Measurements from ENCODE around the gene PHOSPHO2. TPM values are rescaled to one million over a fixed set of nuclear protein-coding genes. Genes with fewer than 3 reads are reported as not detected.

PHOSPHO2 gene
- total and polyA plus RNA-seq, 5 donors from 2014 or later, result 2.2 to 5.5 (median 4.4) TPM

DNA sequence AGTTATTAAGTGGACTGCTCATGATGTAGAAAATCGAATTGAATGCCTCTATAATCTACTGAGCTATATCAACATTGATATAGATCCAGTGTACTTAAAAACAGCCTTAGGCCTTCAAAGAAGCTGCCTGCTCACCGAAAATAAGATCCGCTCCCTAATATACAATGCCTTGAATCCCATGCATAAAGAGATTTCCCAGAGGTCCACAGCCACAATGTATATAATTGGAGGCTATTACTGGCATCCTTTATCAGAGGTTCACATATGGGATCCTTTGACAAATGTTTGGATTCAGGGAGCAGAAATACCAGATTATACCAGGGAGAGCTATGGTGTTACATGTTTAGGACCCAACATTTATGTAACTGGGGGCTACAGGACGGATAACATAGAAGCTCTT lies 41.4 kb downstream of the PHOSPHO2 start:
- H3K4me3 Mint-ChIP-seq, result peak overlapping the region; percentile 23 to 87 (median 44)

DNA sequence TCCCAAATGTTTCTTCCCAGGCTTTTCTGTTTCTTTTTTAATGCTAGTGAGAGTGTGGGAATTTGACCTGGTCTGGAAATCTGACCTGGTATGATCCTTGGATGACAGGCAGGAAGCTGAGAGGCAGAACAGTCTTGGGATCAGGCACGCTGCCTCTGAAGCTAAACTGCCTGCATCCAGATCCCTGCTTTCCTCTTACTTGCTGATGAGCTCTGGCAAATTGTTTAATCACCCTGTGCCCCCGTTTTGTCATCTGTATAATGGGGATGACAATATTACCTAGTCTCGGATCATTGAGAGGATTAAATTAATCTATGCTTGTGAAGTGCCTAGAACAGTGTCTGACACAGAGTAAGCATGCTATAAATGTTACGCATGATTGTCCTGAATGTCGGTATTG lies 42.6 kb downstream of the PHOSPHO2 start:
- Histone ChIP-seq H3K36me3 (ENCODE audit: control insufficient read depth, insufficient read depth, low read length) (no peaks in the 10 kb centered on the region), H3K4me1 (ENCODE audit: control insufficient read depth, insufficient read depth, low read length, poor library complexity, severe bottlenecking) (peaks cover 13% of the 10 kb centered on the region), H3K4me3 (ENCODE audit: low read depth, low read length) (no peak overlapping the region), H3K27me3 (ENCODE audit: control insufficient read depth, insufficient read depth, low read length) (peaks cover 29% of the 10 kb centered on the region), H3K9me3 (ENCODE audit: control insufficient read depth in 2 of 2, low read length in 2 of 2) (no peaks in the 10 kb centered on the region), H3K27ac (ENCODE audit: insufficient read depth, low read length, poor library complexity, severe bottlenecking) (no peak overlapping the region)
- DNase-seq (no peak), ATAC-seq (ENCODE audit: low read depth in 2 of 2) (no peak)
- Mint-ChIP-seq H3K9me3 (no peaks in the 10 kb centered on the region), H3K27me3 (peaks cover 57% of the 10 kb centered on the region), H3K4me1 (peaks cover 0 to 13% (median 9%) of the 10 kb centered on the region in 4 donors), H3K27ac (no peak overlapping the region), H3K4me3 (peak overlapping the region in 2 of 4 donors; percentile 13 to 27), H3K36me3 (no peaks in the 10 kb centered on the region)

More for the DNA sequence above, 41.4 kb downstream of the PHOSPHO2 start:
- no peak overlapping the region for H3K27ac Mint-ChIP-seq
- Histone ChIP-seq H3K9me3 (ENCODE audit: control insufficient read depth in 2 of 2, low read length in 2 of 2) (no peaks in the 10 kb centered on the region), H3K27me3 (ENCODE audit: control insufficient read depth, insufficient read depth, low read length) (peaks cover 34% of the 10 kb centered on the region), H3K27ac (ENCODE audit: insufficient read depth, low read length, poor library complexity, severe bottlenecking) (no peak overlapping the region), H3K36me3 (ENCODE audit: control insufficient read depth, insufficient read depth, low read length) (no peaks in the 10 kb centered on the region), H3K4me1 (ENCODE audit: control insufficient read depth, insufficient read depth, low read length, poor library complexity, severe bottlenecking) (peaks cover 13% of the 10 kb centered on the region), H3K4me3 (ENCODE audit: low read depth, low read length) (no peak overlapping the region)
- peaks cover 0 to 13% (median 8%) of the 10 kb centered on the region in 4 donors for H3K4me1 Mint-ChIP-seq
- DNase-seq (no peak), ATAC-seq (ENCODE audit: low read depth in 2 of 2) (no peak)
- H3K9me3 Mint-ChIP-seq, result no peaks in the 10 kb centered on the region
- H3K36me3 Mint-ChIP-seq, result no peaks in the 10 kb centered on the region
- H3K27me3 Mint-ChIP-seq, result peaks cover 55% of the 10 kb centered on the region

DNA sequence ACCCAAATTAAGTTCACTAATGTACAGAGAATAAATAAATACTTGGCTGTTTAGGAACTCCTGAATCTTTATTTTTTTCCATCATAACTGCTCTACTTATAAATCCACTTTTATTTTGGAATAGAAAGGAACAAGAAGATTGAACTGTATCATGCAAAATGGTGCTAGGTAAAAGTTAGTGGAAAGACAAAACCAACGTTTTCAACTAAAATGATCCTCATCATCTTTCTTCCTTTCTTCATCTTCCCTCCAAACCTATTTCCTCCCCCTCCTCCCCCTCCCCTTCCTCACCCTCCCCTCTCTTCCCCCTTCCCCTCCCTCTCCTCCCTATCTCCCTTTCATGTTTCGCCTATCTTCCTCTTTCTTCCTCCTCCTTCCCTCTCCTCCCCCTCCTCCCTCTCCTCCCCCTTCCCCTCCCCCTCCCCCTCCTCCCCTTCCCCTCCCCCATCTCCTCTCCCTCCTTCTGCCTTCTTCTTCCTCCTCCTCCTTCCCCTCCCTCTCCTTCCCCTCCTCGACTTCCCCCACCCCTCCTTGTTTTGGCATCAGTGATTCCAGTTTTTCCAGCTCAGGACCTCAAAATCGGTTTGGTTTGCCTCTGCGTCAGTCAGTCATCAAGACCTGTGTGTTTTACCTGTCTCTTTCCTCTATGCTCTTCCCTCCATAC lies 44.4 kb downstream of the PHOSPHO2 start:
- no peaks in the 10 kb centered on the region for H3K36me3 ChIP-seq (ENCODE audit: control insufficient read depth, insufficient read depth, low read length)
- H3K4me3 ChIP-seq (ENCODE audit: low read depth, low read length), result no peak overlapping the region
- Mint-ChIP-seq H3K36me3 (no peaks in the 10 kb centered on the region), H3K4me1 (peaks cover 0 to 4% (median 2%) of the 10 kb centered on the region in 4 donors), H3K27me3 (peaks cover 42% of the 10 kb centered on the region), H3K9me3 (no peaks in the 10 kb centered on the region), H3K27ac (no peak overlapping the region), H3K4me3 (no peak overlapping the region)
- H3K27ac ChIP-seq (ENCODE audit: insufficient read depth, low read length, poor library complexity, severe bottlenecking), result no peak overlapping the region
- no peaks in the 10 kb centered on the region for H3K9me3 ChIP-seq (ENCODE audit: control insufficient read depth in 2 of 2, low read length in 2 of 2)
- ATAC-seq (ENCODE audit: low read depth in 2 of 2) (no peak), DNase-seq (no peak)
- H3K4me1 ChIP-seq (ENCODE audit: control insufficient read depth, insufficient read depth, low read length, poor library complexity, severe bottlenecking), result peaks cover 5% of the 10 kb centered on the region
- peaks cover 19% of the 10 kb centered on the region for H3K27me3 ChIP-seq (ENCODE audit: control insufficient read depth, insufficient read depth, low read length)

DNA sequence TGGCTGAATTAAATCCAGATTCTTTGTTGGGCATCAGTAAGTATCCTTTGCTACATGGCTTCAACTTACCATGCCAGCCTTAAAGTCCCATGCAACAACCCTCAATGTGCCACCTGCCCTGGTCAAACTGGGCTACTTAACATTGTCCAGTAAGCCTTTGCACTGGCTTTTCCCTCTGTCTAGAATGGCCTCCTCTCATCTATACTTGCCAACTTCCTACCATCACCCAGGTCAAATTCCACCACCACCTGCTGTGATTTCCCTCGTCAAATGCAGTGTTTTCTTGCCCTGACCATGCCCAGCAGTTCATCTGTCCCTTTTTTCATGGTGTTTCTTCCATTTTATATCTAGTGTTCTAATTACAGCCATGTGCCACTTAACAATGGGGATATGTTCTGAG lies 45.1 kb downstream of the PHOSPHO2 start:
- no peaks in the 10 kb centered on the region for H3K9me3 ChIP-seq (ENCODE audit: control insufficient read depth in 2 of 2, low read length in 2 of 2)
- DNase-seq, result no peak
- H3K27ac ChIP-seq (ENCODE audit: insufficient read depth, low read length, poor library complexity, severe bottlenecking), result no peak overlapping the region
- H3K4me3 ChIP-seq (ENCODE audit: low read depth, low read length), result no peak overlapping the region
- H3K27me3 ChIP-seq (ENCODE audit: control insufficient read depth, insufficient read depth, low read length), result peaks cover 19% of the 10 kb centered on the region
- peaks cover 0 to 4% (median 4%) of the 10 kb centered on the region in 4 donors for H3K4me1 Mint-ChIP-seq
- peaks cover 5% of the 10 kb centered on the region for H3K36me3 Mint-ChIP-seq
- no peak overlapping the region for H3K27ac Mint-ChIP-seq
- H3K4me1 ChIP-seq (ENCODE audit: control insufficient read depth, insufficient read depth, low read length, poor library complexity, severe bottlenecking), result peaks cover 3% of the 10 kb centered on the region
- ATAC-seq (ENCODE audit: low read depth in 2 of 2), result no peak
- H3K36me3 ChIP-seq (ENCODE audit: control insufficient read depth, insufficient read depth, low read length), result no peaks in the 10 kb centered on the region
- H3K4me3 Mint-ChIP-seq, result no peak overlapping the region
- peaks cover 45% of the 10 kb centered on the region for H3K27me3 Mint-ChIP-seq
- H3K9me3 Mint-ChIP-seq, result no peaks in the 10 kb centered on the region

DNA sequence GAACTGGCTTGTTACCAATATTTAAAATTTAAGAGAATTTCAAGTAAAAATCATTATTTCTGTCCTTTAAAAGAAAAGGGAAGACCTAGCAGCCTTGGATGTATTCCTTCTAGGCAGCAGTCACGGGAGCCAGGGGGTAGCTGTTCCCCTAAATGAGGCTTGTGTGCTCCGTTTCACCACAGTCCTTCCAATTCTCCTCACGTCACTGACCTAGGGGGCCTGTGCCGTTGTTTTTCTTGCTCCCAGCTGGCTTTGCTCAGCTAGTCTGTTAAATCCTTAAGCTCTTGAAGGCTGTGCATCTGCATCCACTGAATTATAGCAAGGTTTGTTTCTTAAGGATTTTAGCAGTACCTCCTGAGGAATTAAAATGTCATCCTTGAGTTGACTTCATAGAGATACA lies 49.3 kb downstream of the PHOSPHO2 start:
- Mint-ChIP-seq H3K27me3 (peaks cover 20% of the 10 kb centered on the region), H3K4me3 (no peak overlapping the region), H3K9me3 (no peaks in the 10 kb centered on the region), H3K4me1 (peaks cover 0 to 4% (median under 1%) of the 10 kb centered on the region in 4 donors), H3K27ac (no peak overlapping the region), H3K36me3 (peaks cover 10% of the 10 kb centered on the region)
- no peaks in the 10 kb centered on the region for H3K4me1 ChIP-seq (ENCODE audit: control insufficient read depth, insufficient read depth, low read length, poor library complexity, severe bottlenecking)
- DNase-seq (no peak), ATAC-seq (ENCODE audit: low read depth in 2 of 2) (no peak)
- H3K4me3 ChIP-seq (ENCODE audit: low read depth, low read length), result no peak overlapping the region
- H3K9me3 ChIP-seq (ENCODE audit: control insufficient read depth in 2 of 2, low read length in 2 of 2), result no peaks in the 10 kb centered on the region
- no peaks in the 10 kb centered on the region for H3K36me3 ChIP-seq (ENCODE audit: control insufficient read depth, insufficient read depth, low read length)
- no peaks in the 10 kb centered on the region for H3K27me3 ChIP-seq (ENCODE audit: control insufficient read depth, insufficient read depth, low read length)
- H3K27ac ChIP-seq (ENCODE audit: insufficient read depth, low read length, poor library complexity, severe bottlenecking), result no peak overlapping the region

DNA sequence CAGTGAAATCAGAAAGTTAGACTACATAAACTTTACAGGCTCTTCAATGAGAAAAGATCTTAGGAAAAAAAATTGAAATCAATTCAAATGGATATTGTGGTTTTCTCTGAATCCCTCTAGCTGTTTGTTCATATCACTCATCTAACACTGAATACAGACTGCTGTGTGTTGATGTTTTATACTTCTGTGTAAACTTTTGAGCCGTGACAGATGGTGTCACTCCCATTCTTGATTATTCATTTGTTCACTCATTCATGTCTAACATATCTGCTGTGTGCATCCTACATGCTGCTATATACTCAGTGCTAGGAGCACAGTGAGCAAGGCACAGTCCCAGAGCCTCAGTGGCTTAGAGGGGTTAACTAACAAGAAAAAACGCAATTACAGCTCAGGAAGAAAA lies 52.0 kb downstream of the PHOSPHO2 start:
- peaks cover 0 to 4% (median under 1%) of the 10 kb centered on the region in 4 donors for H3K4me1 Mint-ChIP-seq
- H3K4me3 ChIP-seq (ENCODE audit: low read depth, low read length), result no peak overlapping the region
- ATAC-seq (ENCODE audit: low read depth in 2 of 2), result no peak
- H3K27me3 ChIP-seq (ENCODE audit: control insufficient read depth, insufficient read depth, low read length), result no peaks in the 10 kb centered on the region
- no peak overlapping the region for H3K27ac Mint-ChIP-seq
- no peaks in the 10 kb centered on the region for H3K4me1 ChIP-seq (ENCODE audit: control insufficient read depth, insufficient read depth, low read length, poor library complexity, severe bottlenecking)
- H3K36me3 ChIP-seq (ENCODE audit: control insufficient read depth, insufficient read depth, low read length), result no peaks in the 10 kb centered on the region
- H3K27ac ChIP-seq (ENCODE audit: insufficient read depth, low read length, poor library complexity, severe bottlenecking), result no peak overlapping the region
- DNase-seq, result no peak
- peaks cover 9% of the 10 kb centered on the region for H3K27me3 Mint-ChIP-seq
- no peak overlapping the region for H3K4me3 Mint-ChIP-seq
- no peaks in the 10 kb centered on the region for H3K9me3 Mint-ChIP-seq
- peaks cover 10% of the 10 kb centered on the region for H3K36me3 Mint-ChIP-seq
- no peaks in the 10 kb centered on the region for H3K9me3 ChIP-seq (ENCODE audit: control insufficient read depth in 2 of 2, low read length in 2 of 2)

DNA sequence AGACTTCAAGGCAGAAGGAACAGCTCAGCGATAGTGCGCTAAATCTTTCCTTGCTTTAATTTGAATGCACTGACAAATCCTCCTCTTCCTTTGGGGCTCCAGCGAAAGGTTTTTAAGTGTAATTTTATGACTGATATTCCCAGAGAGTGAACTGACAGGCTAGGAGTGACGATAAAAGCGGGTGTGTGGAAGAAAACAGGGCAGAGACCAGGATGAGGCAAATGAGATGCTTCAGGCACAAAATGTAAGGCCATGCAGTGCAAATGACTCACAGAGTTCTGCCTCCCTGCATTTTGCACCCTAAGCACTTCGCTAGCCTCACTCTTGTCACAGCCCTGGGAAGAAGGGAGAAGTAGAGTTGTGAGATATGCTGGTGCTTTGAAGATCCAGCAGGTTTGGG lies 54.0 kb downstream of the PHOSPHO2 start:
- Histone ChIP-seq H3K9me3 (ENCODE audit: control insufficient read depth in 2 of 2, low read length in 2 of 2) (no peaks in the 10 kb centered on the region), H3K4me3 (ENCODE audit: low read depth, low read length) (no peak overlapping the region), H3K4me1 (ENCODE audit: control insufficient read depth, insufficient read depth, low read length, poor library complexity, severe bottlenecking) (no peaks in the 10 kb centered on the region), H3K36me3 (ENCODE audit: control insufficient read depth, insufficient read depth, low read length) (no peaks in the 10 kb centered on the region), H3K27me3 (ENCODE audit: control insufficient read depth, insufficient read depth, low read length) (no peaks in the 10 kb centered on the region), H3K27ac (ENCODE audit: insufficient read depth, low read length, poor library complexity, severe bottlenecking) (no peak overlapping the region)
- DNase-seq, result no peak
- peaks cover 10% of the 10 kb centered on the region for H3K36me3 Mint-ChIP-seq
- H3K9me3 Mint-ChIP-seq, result no peaks in the 10 kb centered on the region
- no peak for ATAC-seq (ENCODE audit: low read depth in 2 of 2)
- H3K4me3 Mint-ChIP-seq, result no peak overlapping the region
- H3K27ac Mint-ChIP-seq, result no peak overlapping the region
- H3K27me3 Mint-ChIP-seq, result peaks cover 5% of the 10 kb centered on the region
- H3K4me1 Mint-ChIP-seq, result peaks cover 0 to 4% (median 0%) of the 10 kb centered on the region in 4 donors

All from CD4-positive, CD25-positive, alpha-beta regulatory T cell (primary cell).